Activated CD8-positive, alpha-beta T cell treated with anti-CD3 and anti-CD28 coated beads, Interleukin-2, amount 10 ng/mL, durations not matched to agents 7 days and 5 days (primary cell): ENCODE results near the gene CTNNBIP1. TPM values are rescaled to one million over a fixed set of nuclear protein-coding genes. Genes with fewer than 3 reads are reported as not detected.
A peak's percentile ranks its signal among the peaks of the same experiment; 100 is the strongest.

Source experiments
- ATAC-seq: fragments of 150-1000 bp; cut with Tn5 transposase; one replicate; pipeline ENCODE4 v1.10.0; 2021; ENCODE audit warnings: moderate library complexity
- CTCF ChIA-PET: fragments of 350-600 bp; sonication (Branson Sonifier 250); formaldehyde crosslinking; loops from one replicate; lab custom pipeline; 2021; ENCODE audit warnings: antibody characterized with exemption; lab: Charles Lee
- POLR2A ChIA-PET: fragments of 350-600 bp; sonication (Branson Sonifier 250); formaldehyde crosslinking; loops from one replicate; lab custom pipeline; 2021; ENCODE audit warnings: antibody characterized with exemption; lab: Charles Lee
- DNase-seq: peaks from one replicate; pipeline ENCODE4 v3.0.0-alpha.2; 2020
- H3K27ac Mint-ChIP-seq: one replicate; pipeline ENCODE4 v1.8.0; 2021; ENCODE audit warnings: mild to moderate bottlenecking, mixed read lengths
- H3K27me3 Mint-ChIP-seq: one replicate; pipeline ENCODE4 v1.8.0; 2021; ENCODE audit warnings: low read depth, mixed read lengths
- H3K36me3 Mint-ChIP-seq: one replicate; pipeline ENCODE4 v1.8.0; 2021; ENCODE audit warnings: low read depth, mixed read lengths
- H3K4me1 Mint-ChIP-seq: one replicate; pipeline ENCODE4 v1.8.0; 2021; ENCODE audit warnings: low read depth, mixed read lengths
- H3K4me3 Mint-ChIP-seq: one replicate; pipeline ENCODE4 v1.8.0; 2021; ENCODE audit warnings: mild to moderate bottlenecking, mixed read lengths
- H3K9me3 Mint-ChIP-seq: one replicate; pipeline ENCODE4 v1.8.0; 2022; ENCODE audit warnings: mixed read lengths; ENCODE audit not compliant: insufficient read depth
- total RNA-seq, 2 experiments: library from RNA; stranded (reverse); gene quantifications; one replicate each; pipeline ENCODE4 v1.2.3, GENCODE V29; 2021

The CTNNBIP1 gene
- total RNA-seq, result 10 to 100 TPM; 18.2 to 23.6 TPM

GRCh38 chr1:9910076-9910422 lies at the start of gene CTNNBIP1:
CTNNBIP1 (minus strand) TSS chr1:9910269; CDS start chr1:9872064, 38,205 bp downstream.
- H3K27me3 Mint-ChIP-seq, result peaks cover 3% of the 10 kb centered on the region
- ATAC-seq (peak; percentile 86), DNase-seq (no peak)
- peaks cover 34% of the 10 kb centered on the region for H3K4me1 Mint-ChIP-seq
- H3K27ac Mint-ChIP-seq, result peak within 1 kb of the TSS; percentile 97
- H3K4me3 Mint-ChIP-seq, result peak within 1 kb of the TSS; percentile 93
- H3K9me3 Mint-ChIP-seq, result no peaks in the 10 kb centered on the region
- POLR2A ChIA-PET, result interaction anchor here (1.0 to 1.2 kb wide), 2 partner anchors 31 to 33 kb away, joined by 3 to 6 read pairs; partner anchors contain the start of genes LZIC and NMNAT1
- no peaks in the 10 kb centered on the region for H3K36me3 Mint-ChIP-seq
- CTCF ChIA-PET, result no interaction called here

GRCh38 chr1:9957726-9958125 lies 47.7 kb upstream of the CTNNBIP1 start:
- POLR2A ChIA-PET, result no interaction called here

GRCh38 chr1:9946315-9946714 lies 36.2 kb upstream of the CTNNBIP1 start:
- Mint-ChIP-seq H3K27ac (no peak overlapping the region), H3K4me3 (no peak overlapping the region), H3K36me3 (peaks cover 11% of the 10 kb centered on the region), H3K9me3 (no peaks in the 10 kb centered on the region), H3K4me1 (peaks cover 23% of the 10 kb centered on the region), H3K27me3 (no peaks in the 10 kb centered on the region)
- POLR2A ChIA-PET, result no interaction called here
- ATAC-seq (no peak), DNase-seq (no peak)
- CTCF ChIA-PET, result interaction anchor here (0.6 kb wide), 1 partner anchor 18 kb away, joined by 3 read pairs; no protein-coding TSS in a partner anchor

More at GRCh38 chr1:9957726-9958125, 47.7 kb upstream of the CTNNBIP1 start:
- Mint-ChIP-seq H3K4me3 (no peak overlapping the region), H3K36me3 (no peaks in the 10 kb centered on the region), H3K9me3 (no peaks in the 10 kb centered on the region), H3K27me3 (no peaks in the 10 kb centered on the region), H3K27ac (no peak overlapping the region), H3K4me1 (no peaks in the 10 kb centered on the region)
- CTCF ChIA-PET, result interaction anchor here (0.7 to 0.9 kb wide), 2 partner anchors 14 to 17 kb away, joined by 3 read pairs; partner anchors contain the start of genes LZIC and NMNAT1
- no peak for DNase-seq
- ATAC-seq, result no peak

GRCh38 chr1:9942939-9943788 lies 33.1 kb upstream of the CTNNBIP1 start, which contains the start of the genes LZIC and NMNAT1:
LZIC (minus strand) TSS chr1:9943391; CDS start chr1:9936619, 6,772 bp downstream.
NMNAT1 (plus strand) TSS chr1:9943475; CDS start chr1:9972074, 28,599 bp downstream.
- ATAC-seq (peak; percentile 95), DNase-seq (peak; percentile 94)
- Mint-ChIP-seq H3K36me3 (peaks cover 15% of the 10 kb centered on the region), H3K4me1 (peaks cover 18% of the 10 kb centered on the region), H3K9me3 (no peaks in the 10 kb centered on the region), H3K4me3 (peak within 1 kb of the TSS; percentile 99), H3K27ac (peak within 1 kb of the TSS; percentile 98), H3K27me3 (no peaks in the 10 kb centered on the region)
- ChIA-PET POLR2A (interaction anchor here (0.6 to 1.8 kb wide), 9 partner anchors 29 to 455 kb away, joined by 3 to 6 read pairs (median 3); partner anchors contain the start of genes CTNNBIP1 and PGD), CTCF (interaction anchor here (0.8 to 3.3 kb wide), 17 partner anchors 11 to 487 kb away, joined by 3 to 20 read pairs (median 4); partner anchors contain the start of genes CENPS, PIK3CD and UBE4B)

- peak; percentile 49 for ATAC-seq
- POLR2A ChIA-PET, result interaction anchor here (1.2 to 1.8 kb wide), 3 partner anchors 28 to 313 kb away, joined by 3 to 6 read pairs (median 4); partner anchors contain the start of gene CTNNBIP1
- CTCF ChIA-PET, result interaction anchor here (0.7 to 3.3 kb wide), 13 partner anchors 8 to 488 kb away, joined by 3 to 20 read pairs (median 5); partner anchors contain the start of gene CENPS
- Mint-ChIP-seq H3K27me3 (no peaks in the 10 kb centered on the region), H3K27ac (peak overlapping the region; percentile 98), H3K36me3 (peaks cover 12% of the 10 kb centered on the region), H3K4me3 (peak overlapping the region; percentile 99), H3K4me1 (peaks cover 18% of the 10 kb centered on the region), H3K9me3 (no peaks in the 10 kb centered on the region)
- DNase-seq, result peak; percentile 62
Measured at GRCh38 chr1:9942399-9942938, 32.4 kb upstream of the CTNNBIP1 start.

GRCh38 chr1:9929431-9930385 lies 19.6 kb upstream of the CTNNBIP1 start:
- Mint-ChIP-seq H3K4me3 (no peak overlapping the region), H3K36me3 (peaks cover 20% of the 10 kb centered on the region), H3K27ac (no peak overlapping the region), H3K4me1 (peaks cover 8% of the 10 kb centered on the region), H3K9me3 (no peaks in the 10 kb centered on the region), H3K27me3 (no peaks in the 10 kb centered on the region)
- no peak for ATAC-seq
- CTCF ChIA-PET, result interaction anchor here (0.9 to 1.7 kb wide), 4 partner anchors 14 to 302 kb away, joined by 3 to 5 read pairs (median 4); partner anchors contain the start of genes LZIC and NMNAT1
- POLR2A ChIA-PET, result no interaction called here
- no peak for DNase-seq

GRCh38 chr1:9927259-9927658 lies 17.2 kb upstream of the CTNNBIP1 start:
- Mint-ChIP-seq H3K27me3 (no peaks in the 10 kb centered on the region), H3K9me3 (no peaks in the 10 kb centered on the region), H3K4me3 (no peak overlapping the region), H3K36me3 (peaks cover 10% of the 10 kb centered on the region), H3K4me1 (peaks cover 8% of the 10 kb centered on the region), H3K27ac (no peak overlapping the region)
- ChIA-PET CTCF (no interaction called here), POLR2A (no interaction called here)
- DNase-seq (no peak), ATAC-seq (no peak)

GRCh38 chr1:9922342-9922741 lies 12.3 kb upstream of the CTNNBIP1 start:
- peaks cover 6% of the 10 kb centered on the region for H3K4me1 Mint-ChIP-seq
- CTCF ChIA-PET, result no interaction called here
- H3K36me3 Mint-ChIP-seq, result no peaks in the 10 kb centered on the region

GRCh38 chr1:9920606-9921005 lies 10.5 kb upstream of the CTNNBIP1 start:
- CTCF ChIA-PET, result no interaction called here
- no peaks in the 10 kb centered on the region for H3K9me3 Mint-ChIP-seq
- POLR2A ChIA-PET, result no interaction called here
- no peak for DNase-seq
- H3K4me3 Mint-ChIP-seq, result no peak overlapping the region
- H3K27me3 Mint-ChIP-seq, result no peaks in the 10 kb centered on the region
- no peak for ATAC-seq
- no peak overlapping the region for H3K27ac Mint-ChIP-seq
- no peaks in the 10 kb centered on the region for H3K36me3 Mint-ChIP-seq
- no peaks in the 10 kb centered on the region for H3K4me1 Mint-ChIP-seq

More at GRCh38 chr1:9922342-9922741, 12.3 kb upstream of the CTNNBIP1 start:
- no peak overlapping the region for H3K4me3 Mint-ChIP-seq
- no peak overlapping the region for H3K27ac Mint-ChIP-seq
- no peak for ATAC-seq
- POLR2A ChIA-PET, result interaction anchor here (1.0 kb wide), 1 partner anchor 54 kb away, joined by 4 read pairs; no protein-coding TSS in a partner anchor
- DNase-seq, result no peak
- no peaks in the 10 kb centered on the region for H3K27me3 Mint-ChIP-seq
- no peaks in the 10 kb centered on the region for H3K9me3 Mint-ChIP-seq

GRCh38 chr1:9917901-9918300 lies 7.8 kb upstream of the CTNNBIP1 start:
- ChIA-PET CTCF (interaction anchor here (1.6 kb wide), 1 partner anchor 43 kb away, joined by 5 read pairs; no protein-coding TSS in a partner anchor), POLR2A (no interaction called here)
- H3K4me3 Mint-ChIP-seq, result no peak overlapping the region
- no peaks in the 10 kb centered on the region for H3K9me3 Mint-ChIP-seq
- H3K27me3 Mint-ChIP-seq, result peaks cover 3% of the 10 kb centered on the region
- no peak for ATAC-seq
- H3K27ac Mint-ChIP-seq, result no peak overlapping the region
- DNase-seq, result no peak
- no peaks in the 10 kb centered on the region for H3K4me1 Mint-ChIP-seq
- no peaks in the 10 kb centered on the region for H3K36me3 Mint-ChIP-seq
